NCI-H1105 treated with DMSO at 0.1 percent for 48 hours (cell line): ENCODE results near the gene GALR2.
"Not testable (repeated sequence)": the region's sequence is repeated elsewhere in the genome, so short reads cannot be mapped to it uniquely, and the experiment has no call there.

Experiments used
- DNase-seq: peaks from one replicate; lab custom pipeline; 2025; lab: John Stamatoyannopoulos, UW

The GALR2 gene

GRCh38 chr17:76074390-76075363 lies at the start of gene GALR2:
Gene GALR2, plus strand, starts transcription at chr17:76074781. Its CDS starts 103 bp downstream, at chr17:76074884.
- DNase-seq, result no peak

GRCh38 chr17:76025294-76025693 lies 49.3 kb upstream of the GALR2 start:
- no peak for DNase-seq

- no peak for DNase-seq
Measured at GRCh38 chr17:76026714-76027158, 47.8 kb upstream of the GALR2 start.

- DNase-seq, result no peak
Measured at GRCh38 chr17:76027159-76027839, 47.3 kb upstream of the GALR2 start, which contains the start of gene EVPL. Gene EVPL, minus strand, starts transcription at chr17:76027306. Its CDS starts 108 bp downstream, at chr17:76027198.

- no peak for DNase-seq
Measured at GRCh38 chr17:76032073-76032779, 42.4 kb upstream of the GALR2 start.

- no peak for DNase-seq
Measured at GRCh38 chr17:76032780-76033108, 41.8 kb upstream of the GALR2 start.

GRCh38 chr17:76033139-76033538 lies 41.4 kb upstream of the GALR2 start:
- DNase-seq, result no peak

GRCh38 chr17:76034428-76035350 lies 39.9 kb upstream of the GALR2 start:
- no peak for DNase-seq

- DNase-seq, result no peak
Measured at GRCh38 chr17:76036497-76037261, 37.9 kb upstream of the GALR2 start.

GRCh38 chr17:76038050-76038449 lies 36.5 kb upstream of the GALR2 start:
- DNase-seq, result no peak

- no peak for DNase-seq
Measured at GRCh38 chr17:76039121-76039520, 35.5 kb upstream of the GALR2 start.

GRCh38 chr17:76040376-76040775 lies 34.2 kb upstream of the GALR2 start:
- no peak for DNase-seq

- DNase-seq, result not testable (repeated sequence)
Measured at GRCh38 chr17:76042868-76043267, 31.7 kb upstream of the GALR2 start.

GRCh38 chr17:76044475-76045007 lies 30.0 kb upstream of the GALR2 start:
- DNase-seq, result not testable (repeated sequence)

GRCh38 chr17:76046064-76046463 lies 28.5 kb upstream of the GALR2 start:
- no peak for DNase-seq

- no peak for DNase-seq
Measured at GRCh38 chr17:76048025-76048605, 26.5 kb upstream of the GALR2 start.

GRCh38 chr17:76048711-76049110 lies 25.9 kb upstream of the GALR2 start:
- no peak for DNase-seq

- no peak for DNase-seq
Measured at GRCh38 chr17:76049239-76049638, 25.3 kb upstream of the GALR2 start.

GRCh38 chr17:76049836-76050537 lies 24.6 kb upstream of the GALR2 start:
- DNase-seq, result no peak
